Activated CD8-positive, alpha-beta T cell treated with anti-CD3 and anti-CD28 coated beads for 36 hours (primary cell): ENCODE results near the gene GALNT14. TPM values are rescaled to one million over a fixed set of nuclear protein-coding genes. Genes with fewer than 3 reads are reported as not detected.

Experiments used
- ATAC-seq: fragments of 200-7000 bp; cut with Tn5 transposase; one replicate; pipeline ENCODE4 v1.10.0; 2021; ENCODE audit warnings: mild to moderate bottlenecking, moderate library complexity
- CTCF ChIA-PET: fragments of 350-600 bp; sonication (Branson Sonifier 250); formaldehyde crosslinking; loops from one replicate; lab custom pipeline; 2021; ENCODE audit warnings: antibody characterized with exemption; lab: Charles Lee
- POLR2A ChIA-PET: fragments of 350-600 bp; sonication (Branson Sonifier 250); formaldehyde crosslinking; loops from one replicate; lab custom pipeline; 2021; ENCODE audit warnings: antibody characterized with exemption; lab: Charles Lee
- DNase-seq: peaks from one replicate; pipeline ENCODE4 v3.0.0-alpha.2; 2020
- H3K27ac Mint-ChIP-seq: one replicate; pipeline ENCODE4 v1.8.0; 2021; ENCODE audit warnings: mild to moderate bottlenecking, mixed read lengths
- H3K27me3 Mint-ChIP-seq: one replicate; pipeline ENCODE4 v1.8.0; 2021; ENCODE audit warnings: mixed read lengths
- H3K36me3 Mint-ChIP-seq: one replicate; pipeline ENCODE4 v1.8.0; 2021; ENCODE audit warnings: low read depth, mixed read lengths
- H3K4me1 Mint-ChIP-seq: one replicate; pipeline ENCODE4 v1.8.0; 2021; ENCODE audit warnings: low read depth, mixed read lengths
- H3K4me3 Mint-ChIP-seq: one replicate; pipeline ENCODE4 v1.8.0; 2021; ENCODE audit warnings: mild to moderate bottlenecking, moderate library complexity, mixed read lengths
- H3K9me3 Mint-ChIP-seq: one replicate; pipeline ENCODE4 v1.8.0; 2021; ENCODE audit warnings: mixed read lengths
- intact Hi-C: fragments of 100-400 bp; cut with micrococcal nuclease; formaldehyde crosslinking; loops from one replicate; pipeline ENCODE4 v1.10.0; 2022
- total RNA-seq, 2 experiments: library from RNA; stranded (reverse); gene quantifications; one replicate each; pipeline ENCODE4 v1.2.3, GENCODE V29; 2021
- TF ChIP-seq, protein P1 (sequence below): fragments of 200-600 bp; IDR thresholded peaks from one replicate; pipeline ENCODE4 v1.8.0; 2022; ENCODE audit warnings: antibody characterized with exemption, mild to moderate bottlenecking

GALNT14 gene
- total RNA-seq, 2 experiments from 2014 or later: 1.1 to 1.9 TPM

DNA sequence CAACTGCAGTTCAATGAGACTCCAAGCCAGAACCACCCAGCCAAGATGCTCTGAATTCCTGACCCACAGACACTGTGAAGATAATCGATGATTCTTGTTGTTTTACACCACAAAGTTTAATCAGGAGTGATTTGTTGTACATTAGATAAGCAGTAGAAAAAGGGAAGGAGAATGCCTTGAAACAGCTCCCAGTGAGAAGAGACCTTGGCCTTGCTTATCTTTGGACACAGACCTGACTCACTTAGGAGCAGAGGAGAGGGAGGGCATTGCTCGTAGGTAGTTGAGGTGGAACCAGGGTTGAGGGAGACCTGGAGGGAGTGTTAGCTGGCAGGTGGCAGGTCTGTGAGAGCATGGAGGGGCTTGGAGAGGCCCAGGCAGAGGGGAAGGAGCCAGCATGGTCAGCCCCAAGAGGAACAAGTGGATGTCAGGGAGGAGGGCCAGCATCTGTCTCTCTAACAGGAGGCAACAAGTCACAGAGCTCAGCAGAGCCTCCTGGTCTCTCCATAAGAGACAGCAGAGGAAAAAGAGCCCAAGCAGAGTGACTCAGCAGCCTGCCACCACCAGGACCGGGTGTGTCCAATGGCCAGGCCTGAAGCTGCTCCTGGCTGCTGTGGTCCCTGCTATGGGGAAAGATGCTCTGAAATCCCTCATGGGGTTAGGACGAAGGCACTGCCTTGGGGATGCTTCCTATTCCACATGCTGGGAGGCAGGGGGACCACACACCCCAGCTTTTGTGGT, 169.4 kb downstream of the GALNT14 start:
- H3K27ac Mint-ChIP-seq: no peak overlapping the region
- H3K4me1 Mint-ChIP-seq: no peaks in the 10 kb centered on the region
- no peaks in the 10 kb centered on the region for H3K36me3 Mint-ChIP-seq
- DNase-seq: no peak
- intact Hi-C loops: no loop called here
- H3K27me3 Mint-ChIP-seq: peaks cover 3% of the 10 kb centered on the region
- ChIA-PET POLR2A (interaction anchor here (0.7 kb wide), 1 partner anchor 15 kb away, joined by 4 read pairs; no protein-coding TSS in a partner anchor), CTCF (no interaction called here)
- no peak overlapping the region for H3K4me3 Mint-ChIP-seq
- H3K9me3 Mint-ChIP-seq: no peaks in the 10 kb centered on the region
- TF ChIP-seq, protein P1, sequence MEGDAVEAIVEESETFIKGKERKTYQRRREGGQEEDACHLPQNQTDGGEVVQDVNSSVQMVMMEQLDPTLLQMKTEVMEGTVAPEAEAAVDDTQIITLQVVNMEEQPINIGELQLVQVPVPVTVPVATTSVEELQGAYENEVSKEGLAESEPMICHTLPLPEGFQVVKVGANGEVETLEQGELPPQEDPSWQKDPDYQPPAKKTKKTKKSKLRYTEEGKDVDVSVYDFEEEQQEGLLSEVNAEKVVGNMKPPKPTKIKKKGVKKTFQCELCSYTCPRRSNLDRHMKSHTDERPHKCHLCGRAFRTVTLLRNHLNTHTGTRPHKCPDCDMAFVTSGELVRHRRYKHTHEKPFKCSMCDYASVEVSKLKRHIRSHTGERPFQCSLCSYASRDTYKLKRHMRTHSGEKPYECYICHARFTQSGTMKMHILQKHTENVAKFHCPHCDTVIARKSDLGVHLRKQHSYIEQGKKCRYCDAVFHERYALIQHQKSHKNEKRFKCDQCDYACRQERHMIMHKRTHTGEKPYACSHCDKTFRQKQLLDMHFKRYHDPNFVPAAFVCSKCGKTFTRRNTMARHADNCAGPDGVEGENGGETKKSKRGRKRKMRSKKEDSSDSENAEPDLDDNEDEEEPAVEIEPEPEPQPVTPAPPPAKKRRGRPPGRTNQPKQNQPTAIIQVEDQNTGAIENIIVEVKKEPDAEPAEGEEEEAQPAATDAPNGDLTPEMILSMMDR: no peak
- no peak for ATAC-seq

DNA sequence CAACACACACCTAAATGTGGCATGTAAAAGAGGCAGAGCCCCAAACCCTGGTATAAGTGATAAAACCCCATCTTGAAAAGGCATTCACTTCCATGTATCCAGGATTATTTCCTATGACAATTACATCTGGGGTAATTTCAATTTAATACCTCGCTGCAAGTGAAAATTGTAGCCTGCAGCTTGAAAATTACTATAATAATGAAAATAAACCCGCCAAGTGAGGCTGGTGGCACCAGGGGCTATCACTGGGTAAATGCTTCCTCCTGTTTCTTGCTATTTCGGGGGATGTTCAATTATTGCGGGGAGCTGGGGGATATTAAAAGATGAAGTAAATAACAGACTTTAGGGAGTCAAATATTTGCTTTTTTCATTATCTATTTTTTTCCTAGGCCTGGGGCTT, 171.5 kb downstream of the GALNT14 start:
- no peak for ATAC-seq

DNA sequence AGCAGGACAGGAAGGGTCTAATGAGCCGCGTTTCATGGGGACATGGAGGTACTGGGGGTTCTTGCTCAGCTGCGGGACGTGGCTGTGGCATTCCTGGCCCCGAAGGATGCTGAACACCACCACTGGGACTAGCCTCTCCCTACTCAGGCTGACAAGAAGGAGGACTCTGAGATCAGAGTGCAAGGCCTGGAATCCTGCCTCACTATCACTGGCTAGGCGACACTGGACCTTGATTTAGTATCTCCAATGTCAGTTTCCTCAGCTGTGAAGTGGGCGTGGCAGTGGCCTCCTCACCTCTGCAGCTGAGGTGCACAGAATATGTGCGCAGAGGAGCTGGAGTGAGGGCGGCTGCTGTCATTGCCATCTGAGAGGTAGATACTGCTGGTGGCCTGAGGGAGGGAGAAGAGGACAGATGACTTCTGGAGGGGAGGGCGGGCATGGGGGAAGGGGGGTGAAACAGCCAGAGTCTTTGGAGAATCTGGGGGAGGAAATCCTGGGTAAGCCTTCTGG, 173.2 kb downstream of the GALNT14 start:
- Mint-ChIP-seq H3K36me3 (no peaks in the 10 kb centered on the region), H3K9me3 (no peaks in the 10 kb centered on the region), H3K4me3 (no peak overlapping the region), H3K27me3 (peaks cover 3% of the 10 kb centered on the region), H3K4me1 (no peaks in the 10 kb centered on the region), H3K27ac (no peak overlapping the region)
- TF ChIP-seq, protein P1: no peak
- ATAC-seq (no peak), DNase-seq (no peak)
- CTCF ChIA-PET: no interaction called here
- intact Hi-C loops: no loop called here
- POLR2A ChIA-PET: no interaction called here

More for the DNA sequence above, 171.5 kb downstream of the GALNT14 start:
- Mint-ChIP-seq H3K36me3 (no peaks in the 10 kb centered on the region), H3K27ac (no peak overlapping the region), H3K4me1 (no peaks in the 10 kb centered on the region), H3K27me3 (peaks cover 3% of the 10 kb centered on the region), H3K4me3 (no peak overlapping the region), H3K9me3 (no peaks in the 10 kb centered on the region)
- no peak for DNase-seq
- TF ChIP-seq, protein P1: no peak
- intact Hi-C loops: no loop called here
- ChIA-PET CTCF (no interaction called here), POLR2A (no interaction called here)

DNA sequence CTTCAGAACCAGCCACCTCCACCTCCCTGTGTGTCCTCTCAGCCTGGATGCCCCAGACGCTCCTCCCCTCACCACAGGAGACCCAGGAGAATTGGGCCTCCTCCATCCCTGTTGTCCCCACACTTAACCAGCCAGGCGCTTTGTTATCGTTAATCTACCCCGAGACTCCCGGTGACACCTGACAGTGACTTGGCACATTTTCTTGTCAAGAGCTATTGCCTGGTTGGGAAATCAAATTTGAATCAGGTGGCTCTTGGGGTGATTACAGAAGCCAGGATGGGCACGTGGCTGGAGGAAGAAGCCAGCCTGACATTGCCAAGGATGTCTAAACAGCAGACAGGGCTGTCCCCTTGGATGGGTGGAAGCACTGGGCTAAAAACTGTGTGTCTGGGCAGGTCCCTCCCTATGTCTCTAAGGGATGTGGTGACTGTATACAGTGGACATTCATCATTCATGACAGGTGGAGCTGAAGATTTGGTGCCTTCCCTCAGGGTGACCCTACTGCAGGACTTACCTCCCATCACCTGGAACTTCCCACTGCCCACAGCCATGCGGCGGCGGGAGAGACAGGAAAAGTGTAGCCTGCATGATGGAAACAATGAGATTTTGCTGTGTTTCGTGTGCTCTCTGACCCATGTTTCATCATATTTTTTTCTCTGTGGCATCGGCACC, 173.8 kb downstream of the GALNT14 start:
- H3K36me3 Mint-ChIP-seq: no peaks in the 10 kb centered on the region
- H3K4me1 Mint-ChIP-seq: no peaks in the 10 kb centered on the region
- DNase-seq (no peak), ATAC-seq (no peak)
- TF ChIP-seq, protein P1: no peak
- H3K27ac Mint-ChIP-seq: no peak overlapping the region
- no peaks in the 10 kb centered on the region for H3K9me3 Mint-ChIP-seq
- peaks cover 3% of the 10 kb centered on the region for H3K27me3 Mint-ChIP-seq
- no peak overlapping the region for H3K4me3 Mint-ChIP-seq
- ChIA-PET POLR2A (no interaction called here), CTCF (no interaction called here)
- intact Hi-C loops: no loop called here

DNA sequence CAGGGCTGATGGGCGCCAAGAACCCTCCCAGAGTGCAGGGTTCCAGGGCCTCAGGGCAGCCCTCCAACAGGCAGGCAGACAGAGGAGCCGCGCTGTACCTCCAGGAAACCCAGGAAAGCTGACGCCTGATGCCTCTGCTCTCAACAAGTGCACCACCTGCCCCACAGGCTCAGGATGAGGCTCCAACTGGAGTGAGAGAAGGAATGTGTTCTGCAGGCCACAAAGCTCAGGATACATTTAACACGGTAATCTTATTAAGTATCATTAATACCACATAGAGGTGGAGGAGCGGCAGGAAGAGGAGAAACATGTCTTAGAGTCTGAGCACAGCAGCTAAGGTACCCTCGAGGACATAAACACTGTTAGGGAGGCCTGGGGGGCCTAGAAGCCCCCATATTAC, 175.1 kb downstream of the GALNT14 start:
- TF ChIP-seq, protein P1: no peak
- Mint-ChIP-seq H3K36me3 (no peaks in the 10 kb centered on the region), H3K4me3 (no peak overlapping the region), H3K27me3 (no peaks in the 10 kb centered on the region), H3K27ac (no peak overlapping the region), H3K4me1 (no peaks in the 10 kb centered on the region), H3K9me3 (no peaks in the 10 kb centered on the region)
- ATAC-seq (no peak), DNase-seq (no peak)
- intact Hi-C loops: no loop called here
- ChIA-PET CTCF (interaction anchor here (0.6 kb wide), 1 partner anchor 13 kb away, joined by 3 read pairs; no protein-coding TSS in a partner anchor), POLR2A (interaction anchor here (1.5 kb wide), 1 partner anchor 10 kb away, joined by 3 read pairs; no protein-coding TSS in a partner anchor)
